ENCODE measurements around the gene LURAP1L. TPM values are rescaled to one million over a fixed set of nuclear protein-coding genes. Genes with fewer than 3 reads are reported as not detected.

LURAP1L gene
- polyA plus RNA-seq, 3 donors, result not detected

- DNase-seq, result no peak
- Histone ChIP-seq H3K4me2 (replicated peaks; ENCODE audit: extremely low read depth, low read length, poor library complexity, severe bottlenecking) (no peak overlapping the region), H3K36me3 (replicated peaks in 1 of 2; ENCODE audit: control insufficient read depth in 1 of 2, insufficient read depth in 2 of 2, low read length in 2 of 2) (no peaks in the 10 kb centered on the region), H3K4me3 (replicated peaks in 1 of 3; ENCODE audit: low read depth in 2 of 3, low read length in 3 of 3) (no peak overlapping the region), H2AFZ (ENCODE audit: insufficient read depth, low read depth, low read length, poor library complexity, severe bottlenecking) (no peak overlapping the region), H3K27ac (ENCODE audit: low read depth in 1 of 2, low read length in 2 of 2) (no peak overlapping the region), H3K9me3 (replicated peaks in 1 of 2; ENCODE audit: control insufficient read depth in 1 of 2, insufficient read depth in 1 of 2, low read length in 2 of 2) (no peaks in the 10 kb centered on the region), H3K9ac (ENCODE audit: insufficient read depth, low read length, poor library complexity, severe bottlenecking) (no peak overlapping the region), H3K79me2 (ENCODE audit: insufficient read depth, low read length) (no peaks in the 10 kb centered on the region), H3K4me1 (ENCODE audit: control insufficient read depth in 1 of 2, insufficient read depth in 2 of 2, low read length in 2 of 2) (no peaks in the 10 kb centered on the region), H3K27me3 (ENCODE audit: control insufficient read depth in 2 of 2, insufficient read depth in 2 of 2, low read length in 2 of 2) (no peaks in the 10 kb centered on the region), H4K20me1 (ENCODE audit: insufficient read depth, low read length) (no peaks in the 10 kb centered on the region)
- Mint-ChIP-seq H3K9me3 (peaks cover 0 to 4% (median 0%) of the 10 kb centered on the region in 7 donors), H3K27me3 (ENCODE audit: low read depth in 3 of 3) (no peaks in the 10 kb centered on the region), H3K4me1 (no peaks in the 10 kb centered on the region), H3K4me3 (no peak overlapping the region), H3K27ac (no peak overlapping the region), H3K36me3 (no peaks in the 10 kb centered on the region)
- intact Hi-C loops (cut with micrococcal nuclease), result no loop called here
- TF ChIP-seq, protein P1, sequence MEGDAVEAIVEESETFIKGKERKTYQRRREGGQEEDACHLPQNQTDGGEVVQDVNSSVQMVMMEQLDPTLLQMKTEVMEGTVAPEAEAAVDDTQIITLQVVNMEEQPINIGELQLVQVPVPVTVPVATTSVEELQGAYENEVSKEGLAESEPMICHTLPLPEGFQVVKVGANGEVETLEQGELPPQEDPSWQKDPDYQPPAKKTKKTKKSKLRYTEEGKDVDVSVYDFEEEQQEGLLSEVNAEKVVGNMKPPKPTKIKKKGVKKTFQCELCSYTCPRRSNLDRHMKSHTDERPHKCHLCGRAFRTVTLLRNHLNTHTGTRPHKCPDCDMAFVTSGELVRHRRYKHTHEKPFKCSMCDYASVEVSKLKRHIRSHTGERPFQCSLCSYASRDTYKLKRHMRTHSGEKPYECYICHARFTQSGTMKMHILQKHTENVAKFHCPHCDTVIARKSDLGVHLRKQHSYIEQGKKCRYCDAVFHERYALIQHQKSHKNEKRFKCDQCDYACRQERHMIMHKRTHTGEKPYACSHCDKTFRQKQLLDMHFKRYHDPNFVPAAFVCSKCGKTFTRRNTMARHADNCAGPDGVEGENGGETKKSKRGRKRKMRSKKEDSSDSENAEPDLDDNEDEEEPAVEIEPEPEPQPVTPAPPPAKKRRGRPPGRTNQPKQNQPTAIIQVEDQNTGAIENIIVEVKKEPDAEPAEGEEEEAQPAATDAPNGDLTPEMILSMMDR (IDR thresholded peaks at IDR 0.05), result no peak
- WGBS (ENCODE audit: insufficient coverage), result no CpG with 5 or more reads among the region's 1 CpG
Measured at GRCh38 chr9:12737871-12738270, 36.9 kb upstream of the LURAP1L start.

GRCh38 chr9:12739014-12739652, 35.7 kb upstream of the LURAP1L start:
- Histone ChIP-seq H3K9ac (ENCODE audit: insufficient read depth, low read length, poor library complexity, severe bottlenecking) (no peak overlapping the region), H3K4me1 (ENCODE audit: control insufficient read depth in 1 of 2, insufficient read depth in 2 of 2, low read length in 2 of 2) (no peaks in the 10 kb centered on the region), H3K27me3 (ENCODE audit: control insufficient read depth in 2 of 2, insufficient read depth in 2 of 2, low read length in 2 of 2) (no peaks in the 10 kb centered on the region), H3K4me3 (replicated peaks in 1 of 3; ENCODE audit: low read depth in 2 of 3, low read length in 3 of 3) (no peak overlapping the region), H3K79me2 (ENCODE audit: insufficient read depth, low read length) (no peaks in the 10 kb centered on the region), H2AFZ (ENCODE audit: insufficient read depth, low read depth, low read length, poor library complexity, severe bottlenecking) (no peak overlapping the region), H3K9me3 (replicated peaks in 1 of 2; ENCODE audit: control insufficient read depth in 1 of 2, insufficient read depth in 1 of 2, low read length in 2 of 2) (no peaks in the 10 kb centered on the region), H3K4me2 (replicated peaks; ENCODE audit: extremely low read depth, low read length, poor library complexity, severe bottlenecking) (no peak overlapping the region), H3K27ac (ENCODE audit: low read depth in 1 of 2, low read length in 2 of 2) (no peak overlapping the region), H3K36me3 (replicated peaks in 1 of 2; ENCODE audit: control insufficient read depth in 1 of 2, insufficient read depth in 2 of 2, low read length in 2 of 2) (no peaks in the 10 kb centered on the region), H4K20me1 (ENCODE audit: insufficient read depth, low read length) (no peaks in the 10 kb centered on the region)
- TF ChIP-seq, protein P1 (IDR thresholded peaks at IDR 0.05), result no peak
- intact Hi-C loops (cut with micrococcal nuclease), result no loop called here
- no peaks in the 10 kb centered on the region for H3K4me1 Mint-ChIP-seq
- no peaks in the 10 kb centered on the region for H3K27me3 Mint-ChIP-seq (ENCODE audit: low read depth in 3 of 3)
- H3K9me3 Mint-ChIP-seq, result peaks cover 0 to 4% (median 0%) of the 10 kb centered on the region in 7 donors
- no peak for DNase-seq
- no peaks in the 10 kb centered on the region for H3K36me3 Mint-ChIP-seq
- H3K27ac Mint-ChIP-seq, result no peak overlapping the region
- H3K4me3 Mint-ChIP-seq, result no peak overlapping the region
